COLO668 (cell line): ENCODE measurements around the gene KIF1C.
"Not testable (repeated sequence)": the region's sequence is repeated elsewhere in the genome, so short reads cannot be mapped to it uniquely, and the experiment has no call there.

Experiments
- DNase-seq: peaks from one replicate; lab custom pipeline; 2025; ENCODE audit not compliant: unreplicated experiment; lab: John Stamatoyannopoulos, UW

KIF1C gene

DNA sequence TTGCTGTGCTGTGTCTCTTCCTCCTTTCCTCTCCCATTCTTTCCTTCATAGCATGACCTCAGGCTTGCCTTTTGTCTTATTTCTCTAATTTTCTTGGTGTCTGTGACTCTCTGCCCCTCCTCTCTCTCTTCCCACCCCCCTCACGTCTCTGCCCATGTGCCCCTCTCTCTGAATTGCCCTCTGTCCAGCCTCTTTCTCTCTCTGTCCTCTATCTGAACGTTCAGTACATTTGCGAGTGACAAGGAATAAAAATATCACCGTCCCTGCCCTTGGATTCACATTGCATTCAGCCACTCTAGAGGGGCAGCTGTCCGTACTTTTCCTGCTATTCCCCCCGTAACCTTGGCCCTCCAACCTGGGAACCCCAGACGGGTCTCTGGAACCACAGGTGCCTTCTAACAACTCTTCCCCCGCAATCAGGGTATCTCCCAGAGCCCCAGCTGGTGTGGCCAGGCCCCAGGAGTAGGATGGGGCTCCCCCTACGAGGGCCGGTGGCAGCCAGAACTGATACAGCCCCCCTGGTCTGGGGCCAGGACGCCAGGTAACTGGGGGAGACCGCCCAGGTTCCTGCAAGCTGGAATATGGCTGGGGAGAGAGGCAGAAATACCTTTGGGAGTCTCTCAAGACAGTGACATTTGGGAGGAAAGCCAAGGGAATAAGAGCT lies 1.8 kb downstream of the KIF1C start:
- DNase-seq = no peak

DNA sequence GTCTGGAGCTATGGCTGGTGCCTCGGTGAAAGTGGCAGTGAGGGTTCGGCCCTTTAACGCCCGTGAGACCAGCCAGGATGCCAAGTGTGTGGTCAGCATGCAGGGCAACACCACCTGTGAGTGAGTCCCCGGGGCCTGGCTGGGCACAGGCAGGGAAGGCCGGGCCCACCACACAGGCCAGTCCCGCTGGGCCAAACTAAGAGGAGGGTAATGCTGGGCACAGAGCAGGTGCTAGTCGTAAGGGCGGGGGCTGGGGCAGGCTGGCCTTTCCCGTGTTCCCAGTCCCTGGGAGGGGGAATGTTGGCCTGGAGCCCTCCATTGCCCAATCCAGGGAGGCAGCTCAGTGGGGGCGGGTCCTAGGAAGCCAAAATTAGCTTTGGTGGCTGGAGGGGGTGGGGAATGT lies 2.5 kb downstream of the KIF1C start:
- DNase-seq = no peak

DNA sequence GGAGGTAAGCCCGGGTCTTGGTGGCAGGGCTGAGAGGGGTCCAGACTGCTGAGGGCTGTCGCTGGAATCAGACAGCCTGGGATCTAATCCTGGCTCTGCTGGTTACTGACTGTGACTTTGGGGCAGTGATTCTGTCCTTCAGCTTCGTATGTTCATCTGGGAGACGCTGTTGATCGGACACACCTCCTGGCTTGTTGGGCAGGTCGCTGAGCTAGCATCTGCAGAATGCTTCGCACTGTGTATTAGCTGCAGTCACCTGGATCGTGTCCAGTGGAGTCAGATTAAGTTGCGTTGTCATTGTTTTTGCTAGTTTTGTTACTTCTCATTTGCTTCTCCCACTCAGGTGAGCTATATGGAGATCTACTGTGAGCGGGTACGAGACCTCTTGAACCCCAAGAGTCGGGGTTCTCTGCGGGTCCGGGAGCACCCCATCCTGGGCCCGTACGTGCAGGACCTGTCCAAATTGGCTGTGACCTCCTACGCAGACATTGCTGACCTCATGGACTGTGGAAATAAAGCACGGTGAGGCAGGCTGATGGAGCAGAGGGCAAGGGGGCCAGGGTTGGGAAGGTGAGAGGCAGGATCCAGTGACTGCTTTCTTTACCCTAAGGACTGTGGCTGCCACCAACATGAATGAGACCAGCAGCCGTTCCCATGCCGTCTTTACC lies 4.5 kb downstream of the KIF1C start:
- no peak for DNase-seq

DNA sequence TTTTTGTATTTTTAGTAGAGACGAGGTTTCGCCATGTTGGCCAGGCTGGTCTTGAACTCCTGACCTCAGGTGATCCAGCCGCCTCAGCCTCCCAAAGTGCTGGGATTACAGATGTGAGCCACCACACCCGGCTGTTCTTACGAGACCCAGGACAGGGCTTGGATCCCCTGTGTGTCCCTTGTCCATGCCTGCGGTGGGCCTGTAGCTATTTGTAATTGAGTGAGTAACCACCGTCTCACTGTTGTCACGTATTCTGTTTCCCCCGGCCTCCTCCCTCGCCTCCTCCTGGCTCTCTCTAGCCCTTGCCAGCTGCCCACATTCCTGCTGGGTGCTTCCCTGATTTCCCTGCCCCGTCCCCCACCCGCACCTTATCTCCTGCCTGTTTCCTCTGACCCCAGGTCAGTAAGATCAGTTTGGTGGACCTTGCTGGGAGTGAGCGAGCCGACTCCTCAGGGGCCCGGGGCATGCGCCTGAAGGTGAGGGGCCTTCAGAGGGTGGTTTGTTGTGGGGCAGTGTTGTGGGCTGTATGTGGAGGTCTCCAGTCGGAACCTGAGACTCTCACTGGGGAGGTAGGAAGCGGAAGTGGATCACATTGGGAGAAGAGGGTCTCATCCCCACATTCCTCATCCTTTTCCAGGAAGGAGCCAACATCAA lies 5.6 kb downstream of the KIF1C start:
- no peak for DNase-seq

GRCh38 chr17:5011928-5012327 lies 14.2 kb downstream of the KIF1C start:
- no peak for DNase-seq

DNA sequence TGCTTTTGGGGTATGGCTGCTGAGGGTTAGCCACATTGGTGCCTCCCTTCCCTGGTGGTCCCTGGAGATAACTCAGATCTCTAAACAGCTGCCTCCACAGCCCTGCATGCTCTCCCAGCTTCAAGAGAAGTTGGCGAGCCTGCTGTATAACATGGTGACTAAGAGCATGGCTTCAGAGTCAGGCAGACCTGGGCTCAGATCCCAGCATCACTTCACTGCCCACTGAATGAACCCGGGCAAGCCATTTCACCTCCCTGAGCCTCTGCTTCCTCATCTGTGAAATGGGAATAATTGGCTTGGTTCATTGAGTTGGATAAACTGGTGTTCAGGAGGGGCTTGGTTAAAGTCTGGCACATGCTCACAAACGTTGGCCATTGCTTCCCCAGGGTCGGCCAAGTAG lies 16.6 kb downstream of the KIF1C start:
- no peak for DNase-seq

GRCh38 chr17:5019475-5019956 lies 21.8 kb downstream of the KIF1C start:
- DNase-seq = no peak

DNA sequence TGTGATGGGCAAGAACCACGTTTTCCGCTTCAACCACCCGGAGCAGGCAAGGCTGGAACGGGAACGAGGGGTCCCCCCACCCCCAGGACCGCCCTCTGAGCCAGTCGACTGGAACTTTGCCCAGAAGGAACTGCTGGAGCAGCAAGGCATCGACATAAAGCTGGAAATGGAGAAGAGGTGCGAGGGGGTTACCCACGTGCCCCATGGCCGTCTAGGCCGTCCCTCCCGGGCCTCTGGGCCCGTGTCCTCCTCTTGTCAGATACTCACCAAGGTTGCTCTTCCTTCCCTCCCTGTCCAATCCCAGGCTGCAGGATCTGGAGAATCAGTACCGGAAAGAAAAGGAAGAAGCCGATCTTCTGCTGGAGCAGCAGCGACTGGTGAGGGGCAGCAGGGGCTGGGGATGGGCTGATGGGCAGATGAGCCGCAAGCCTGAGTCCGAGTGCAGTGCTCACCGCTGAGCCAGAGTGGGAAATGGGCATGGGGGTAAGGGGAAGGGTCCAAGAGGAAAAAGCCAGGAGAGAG lies 22.8 kb downstream of the KIF1C start:
- no peak for DNase-seq

- no peak for DNase-seq
Measured at GRCh38 chr17:5022171-5022711, 24.5 kb downstream of the KIF1C start.

- DNase-seq = no peak
Measured at GRCh38 chr17:5023588-5024147, 25.9 kb downstream of the KIF1C start.

- no peak for DNase-seq
Measured at GRCh38 chr17:5024604-5025003, 26.9 kb downstream of the KIF1C start.

DNA sequence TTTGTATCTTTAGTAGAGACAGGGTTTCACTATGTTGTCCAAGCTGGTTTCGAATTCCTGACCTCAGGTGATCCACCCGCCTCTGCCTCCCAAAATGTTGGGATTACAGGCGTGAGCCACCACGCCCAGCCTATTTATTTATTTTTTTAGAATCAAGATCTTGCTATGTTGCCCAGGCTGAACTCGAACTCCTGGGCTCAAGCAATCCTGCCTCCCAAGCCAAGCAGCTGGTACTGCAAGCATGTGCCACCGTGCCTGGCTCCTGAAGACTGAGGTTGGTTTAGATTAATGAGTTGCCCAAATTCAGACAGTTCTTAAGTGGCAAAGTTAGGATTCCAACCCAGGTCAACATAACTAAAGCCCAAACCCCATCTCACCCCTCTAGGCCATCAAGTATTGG lies 29.5 kb downstream of the KIF1C start:
- no peak for DNase-seq

DNA sequence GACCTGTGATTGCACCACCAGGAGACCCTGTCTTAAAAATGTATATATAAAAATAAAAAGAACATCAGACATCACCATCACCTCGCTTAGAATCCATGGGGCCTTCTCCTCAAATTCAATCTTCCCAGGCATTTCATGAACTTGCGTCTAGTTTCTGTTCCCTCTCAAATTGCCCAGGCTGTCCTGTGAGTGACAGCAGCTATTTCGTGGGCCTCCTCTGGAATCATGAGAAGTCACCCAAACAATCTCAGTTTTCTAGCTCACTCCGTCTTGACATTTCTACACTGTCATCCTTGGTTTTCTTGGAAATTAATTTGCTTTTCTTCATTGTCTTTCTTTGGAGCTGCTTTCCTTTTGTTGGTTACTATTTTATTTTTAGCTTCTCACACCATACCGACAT lies 30.2 kb downstream of the KIF1C start:
- DNase-seq = no peak

DNA sequence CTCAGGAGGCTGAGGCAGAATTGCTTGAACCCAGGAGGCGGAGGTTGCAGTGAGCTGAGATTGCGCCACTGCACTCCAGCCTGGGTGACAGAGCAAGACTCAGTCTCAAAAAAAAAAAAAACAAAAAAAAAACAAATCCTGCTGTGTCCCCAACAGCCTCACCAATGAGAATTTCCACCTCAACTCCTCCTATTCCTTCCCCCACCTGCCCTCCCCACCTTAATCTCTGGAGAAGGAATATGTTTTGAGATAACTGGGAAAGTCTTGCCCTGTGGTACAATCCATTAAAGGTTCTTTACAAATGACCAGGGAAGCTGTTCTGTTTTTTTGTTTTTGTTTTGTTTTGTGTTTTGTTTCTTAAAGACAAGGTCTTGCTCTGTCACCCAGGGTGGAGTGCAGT lies 32.4 kb downstream of the KIF1C start:
- DNase-seq = not testable (repeated sequence)

DNA sequence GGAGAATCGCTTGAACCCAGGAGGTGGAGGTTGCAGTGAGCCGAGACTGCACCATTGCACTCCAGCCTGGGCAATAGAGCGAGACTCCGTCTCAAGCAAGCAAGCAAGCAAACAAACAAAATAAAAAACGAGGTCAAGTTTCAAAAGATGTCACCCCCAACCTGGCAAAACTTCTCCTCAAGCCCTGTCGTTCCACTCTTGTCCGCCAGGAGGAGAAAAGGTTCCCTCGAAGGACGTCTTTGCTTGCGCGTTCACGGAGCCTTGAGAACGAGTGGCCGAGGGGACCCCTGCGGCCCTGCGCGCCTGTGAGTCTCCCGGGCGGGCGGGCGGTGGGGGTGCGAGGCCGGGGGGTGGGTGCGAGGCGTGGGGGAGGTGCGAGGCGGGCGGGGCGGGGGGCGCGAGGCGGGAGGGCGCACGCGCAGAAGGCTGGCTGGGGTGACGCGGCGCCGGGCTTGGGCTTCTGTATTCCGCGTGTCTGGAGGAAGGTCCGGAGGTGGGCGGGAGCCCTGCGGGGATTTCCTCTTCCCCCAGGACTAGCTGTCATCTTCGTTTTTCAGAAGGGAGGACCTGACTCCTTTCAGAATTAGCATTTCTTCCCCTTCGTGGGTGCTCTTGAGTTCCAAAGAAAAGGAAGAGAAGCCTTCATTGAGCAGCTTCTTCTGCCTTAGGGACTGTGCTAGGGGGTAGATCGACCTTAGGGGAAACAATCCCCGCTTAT lies 33.8 kb downstream of the KIF1C start:
- DNase-seq = peak; percentile 45

GRCh38 chr17:5032865-5033264 lies 35.1 kb downstream of the KIF1C start:
- no peak for DNase-seq

GRCh38 chr17:5033352-5034015 lies 35.7 kb downstream of the KIF1C start:
- DNase-seq = no peak

DNA sequence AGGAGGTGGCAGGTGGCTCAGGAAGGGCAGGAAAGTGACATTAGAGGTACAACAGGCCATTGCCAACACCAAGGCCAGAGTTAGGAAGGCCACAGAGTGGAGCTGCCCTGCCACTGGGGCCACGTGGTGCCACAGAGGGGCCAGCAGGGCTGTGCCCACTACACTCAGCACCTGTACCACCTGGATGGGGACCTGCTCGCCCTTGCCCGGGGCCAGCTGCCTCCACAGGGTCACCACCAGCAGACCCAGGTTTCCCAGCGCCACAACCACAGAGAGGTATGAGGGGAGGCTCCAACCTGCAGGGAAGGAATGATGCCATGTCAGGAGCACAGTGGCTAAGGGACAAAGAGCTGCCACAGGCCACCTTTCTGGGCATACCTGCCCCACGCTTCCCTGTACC lies 36.3 kb downstream of the KIF1C start:
- DNase-seq = no peak

GRCh38 chr17:5034651-5035050 lies 36.9 kb downstream of the KIF1C start:
- no peak for DNase-seq

DNA sequence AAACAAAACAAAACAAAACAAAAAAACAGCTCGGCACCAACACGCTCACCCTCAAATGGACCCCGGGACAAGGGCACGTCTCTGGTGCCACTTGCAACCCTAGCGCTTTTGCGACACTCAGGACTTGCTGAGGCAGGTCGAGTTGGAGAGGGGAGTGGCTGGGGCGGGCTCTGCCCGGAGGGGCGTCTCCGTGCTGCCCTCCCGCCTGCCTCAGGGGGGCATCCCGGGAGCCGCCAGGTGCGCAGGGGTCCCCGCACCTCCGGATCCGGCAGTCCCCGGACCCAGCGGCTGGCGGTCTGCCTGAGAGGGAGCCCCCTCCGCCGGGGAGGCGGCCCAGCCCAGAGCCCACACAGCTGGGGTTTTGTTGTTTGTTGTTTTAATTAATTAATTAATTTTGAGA lies 37.6 kb downstream of the KIF1C start, which contains the start of gene SLC52A1:
Gene SLC52A1 (minus strand): TSS at position 112 of the 400 bp plus-strand sequence. CDS start 820 bp downstream, outside the sequence.
- no peak for DNase-seq
